GM10847 (cell line): ENCODE measurements around the gene GSTM3.

Source experiments
- POLR2A ChIP-seq: IDR thresholded peaks from 2 replicates; pipeline ENCODE4 v1.6.1; 2011; ENCODE audit not compliant: insufficient read length; ENCODE audit errors: extremely low read depth

Gene GSTM3

DNA sequence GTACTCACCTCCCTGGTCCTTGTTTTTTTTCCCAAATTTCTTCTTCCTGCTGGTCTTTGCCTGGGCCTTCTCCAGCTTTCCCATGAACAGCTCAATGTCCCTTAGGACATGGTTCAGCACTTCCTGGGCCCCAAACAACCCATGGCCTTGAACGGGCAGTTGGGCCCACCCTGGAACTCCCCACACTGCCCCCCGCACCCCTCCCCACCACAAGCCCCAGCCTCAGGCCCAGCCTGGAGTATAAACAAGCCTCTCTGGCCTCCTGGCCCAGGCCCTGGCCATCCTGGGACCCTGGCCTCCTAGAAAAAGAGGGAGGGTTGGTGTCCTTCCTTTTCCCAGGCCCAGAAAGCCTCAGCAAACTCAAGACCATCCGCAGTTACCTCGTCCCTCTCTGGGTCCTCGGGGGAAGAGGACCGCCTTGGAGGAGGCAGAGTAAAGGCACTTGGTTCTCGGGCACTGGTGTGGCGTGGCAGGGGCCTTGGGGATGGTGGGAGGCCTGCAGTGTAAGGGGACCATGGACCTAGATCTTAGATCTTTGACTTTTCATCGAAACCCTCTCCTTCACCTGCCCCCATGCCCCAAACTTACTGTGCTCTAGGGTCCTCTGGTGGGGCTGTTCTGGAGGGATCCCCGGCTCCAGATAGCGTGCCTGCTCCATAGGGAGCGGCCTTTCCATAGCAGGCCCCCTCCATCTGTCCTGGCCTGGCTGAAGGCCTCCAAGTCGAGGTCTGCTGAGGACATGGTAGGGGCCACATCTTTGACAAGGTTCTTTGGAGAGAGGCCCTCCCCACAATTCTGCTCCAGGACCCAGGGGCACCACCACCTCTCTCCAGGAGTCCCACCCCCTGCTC, 17.3 kb upstream of the GSTM3 start:
- TF ChIP-seq POLR2A, result no peak

DNA sequence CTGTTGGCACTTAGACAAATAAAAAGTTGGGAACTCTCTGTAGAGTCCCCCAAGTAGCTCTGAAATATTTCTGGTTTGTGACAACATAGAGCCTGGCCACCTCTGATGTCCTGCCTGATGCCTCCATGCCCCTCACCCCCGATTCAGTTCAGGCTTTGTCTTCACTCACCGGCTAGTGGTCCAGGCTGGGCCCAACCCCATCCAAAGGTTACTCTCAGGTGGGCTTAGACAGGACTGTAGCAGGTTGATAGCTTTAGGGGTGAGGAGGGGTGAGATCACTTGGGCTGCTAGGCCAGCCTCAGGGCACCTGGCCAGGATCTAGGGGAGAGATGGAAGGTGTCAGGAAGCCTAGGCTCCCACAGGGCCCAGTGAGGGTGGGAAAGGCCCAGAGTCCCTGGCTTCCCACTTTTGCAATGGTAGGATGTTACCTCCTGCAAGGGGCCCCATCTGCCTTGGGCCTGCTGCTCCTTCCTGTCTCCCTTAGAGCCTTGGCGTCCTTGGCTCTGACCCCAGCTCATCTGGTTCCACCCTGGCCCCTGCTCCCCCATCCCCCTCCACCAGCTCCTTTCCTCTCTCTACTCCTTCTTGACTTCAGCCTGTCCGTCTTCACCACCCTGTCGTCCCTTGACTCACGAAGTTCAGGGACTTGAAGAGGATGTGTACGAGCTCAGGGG, 16.1 kb upstream of the GSTM3 start:
- no peak for TF ChIP-seq POLR2A

DNA sequence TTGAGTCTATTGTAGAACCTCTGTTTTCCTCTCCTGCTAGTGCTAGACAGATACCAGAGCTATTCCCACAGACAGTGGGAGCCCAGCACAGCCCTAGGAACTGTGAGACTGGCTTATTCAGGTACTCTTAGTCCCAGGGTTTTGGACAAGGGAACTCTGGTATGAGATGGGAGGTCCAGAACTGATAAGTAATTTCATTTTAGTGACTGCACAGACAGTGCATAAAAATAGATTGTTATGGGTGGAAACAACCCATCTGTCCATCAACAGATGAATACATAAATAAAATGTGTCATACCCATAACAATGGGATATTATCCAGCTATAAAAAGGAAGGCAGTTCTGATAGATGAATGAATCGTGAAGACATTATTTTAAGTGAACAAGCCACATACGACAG, 13.9 kb upstream of the GSTM3 start:
- TF ChIP-seq POLR2A, result no peak

DNA sequence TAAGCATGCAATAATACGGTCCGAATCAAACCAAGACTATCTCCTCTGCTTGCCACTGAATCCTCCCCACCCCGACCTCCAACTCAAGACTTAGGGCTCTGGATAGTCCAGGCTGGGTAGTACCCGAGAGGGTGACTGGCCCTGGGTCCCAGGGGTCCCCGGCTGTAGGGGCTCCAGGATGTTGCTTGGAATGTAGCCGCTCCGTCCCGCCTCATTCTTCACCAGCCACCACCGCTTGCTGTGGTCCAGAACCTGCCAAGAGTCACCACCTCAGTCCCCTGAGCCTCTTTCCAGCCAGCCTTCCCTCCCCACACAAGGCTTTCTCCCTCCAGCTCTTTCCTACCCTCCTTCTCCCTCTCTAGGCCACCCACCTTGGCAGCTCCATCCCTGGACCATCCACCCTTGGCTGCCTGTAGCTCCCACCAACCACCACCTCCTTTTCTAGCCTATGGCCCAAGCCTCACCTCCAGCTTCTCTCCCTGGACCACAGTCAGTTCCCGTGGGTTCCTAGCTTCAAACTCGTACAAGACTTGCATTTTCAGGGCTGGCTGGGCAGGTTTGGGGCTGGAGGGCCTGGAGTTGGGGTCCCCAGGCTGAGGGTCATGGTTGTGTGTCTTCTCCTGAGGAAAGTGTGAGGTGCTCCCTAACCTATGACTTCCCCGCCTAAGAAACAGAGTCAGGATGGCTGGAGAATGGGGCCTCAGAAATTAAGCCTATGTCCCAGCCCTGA, 10.9 kb upstream of the GSTM3 start:
- TF ChIP-seq POLR2A, result no peak

DNA sequence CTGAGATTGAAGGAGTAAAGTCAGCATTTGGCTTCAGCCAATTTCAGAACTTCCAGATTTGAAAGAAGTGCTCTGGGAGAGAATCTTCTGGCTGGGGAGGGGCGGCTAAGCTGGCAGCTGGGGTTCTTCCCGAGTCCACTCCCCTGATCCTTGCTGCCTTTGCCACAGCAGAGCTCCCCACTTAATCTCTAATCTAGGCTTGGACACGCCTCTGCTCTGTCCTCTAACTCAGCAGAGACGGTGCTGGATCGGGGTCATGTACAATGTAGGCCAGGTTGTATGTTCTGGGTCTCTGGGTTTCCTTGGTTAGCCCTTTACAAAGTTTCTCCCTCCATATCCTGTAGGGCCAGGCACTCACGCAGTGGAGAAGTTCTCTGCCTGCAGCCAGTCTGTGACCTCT, 10.1 kb upstream of the GSTM3 start:
- TF ChIP-seq POLR2A, result no peak

DNA sequence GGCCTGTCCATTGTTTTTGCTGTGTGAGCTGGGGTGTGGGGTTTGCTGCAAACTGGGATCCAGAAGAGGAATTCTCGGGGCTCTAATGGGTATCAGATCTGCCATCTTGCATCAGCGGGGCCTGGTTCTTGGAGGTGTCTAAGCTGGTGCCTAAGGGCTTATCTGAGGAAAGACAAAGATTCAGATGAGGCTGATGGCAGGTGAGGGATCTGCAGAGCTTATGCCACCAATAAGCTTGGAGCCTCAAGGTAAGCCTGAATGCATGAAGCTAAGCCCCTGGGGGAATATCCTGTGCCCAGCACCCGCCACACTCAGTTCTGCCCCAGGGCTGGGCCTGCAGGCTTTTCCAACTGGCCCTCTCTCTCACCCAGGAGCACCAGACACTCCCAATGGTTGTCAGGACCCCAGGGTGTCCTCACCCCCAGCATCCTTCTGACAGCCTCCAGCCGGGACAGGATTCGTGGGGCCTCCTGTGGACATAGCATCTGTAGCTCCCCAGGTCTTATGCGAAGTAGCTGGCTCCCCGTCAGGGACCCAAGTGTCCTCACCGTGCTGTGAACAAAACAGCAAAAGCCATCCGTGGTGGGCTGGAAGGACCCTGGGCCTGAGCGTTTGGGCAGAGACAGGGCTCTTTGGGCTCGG, 9.5 kb upstream of the GSTM3 start:
- TF ChIP-seq POLR2A, result no peak

DNA sequence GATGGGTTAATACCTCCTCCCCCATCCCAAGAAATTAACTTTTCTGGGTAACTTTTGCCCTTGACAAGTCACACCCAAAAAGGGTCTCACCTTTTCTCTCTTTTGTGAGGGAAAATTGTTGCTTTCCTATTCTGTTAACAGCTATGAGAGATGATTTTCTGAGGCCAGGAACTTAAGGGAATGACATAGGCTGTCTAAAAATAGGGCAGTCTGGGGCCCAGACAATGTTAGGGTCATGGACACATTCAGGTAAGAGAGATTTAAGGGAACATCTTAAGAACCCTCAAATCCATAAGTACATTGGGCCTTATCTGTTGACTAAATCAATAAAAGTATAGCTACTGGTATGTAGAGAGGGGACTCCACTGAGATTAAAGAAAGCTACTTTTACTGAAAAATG, 8.4 kb upstream of the GSTM3 start:
- TF ChIP-seq POLR2A, result no peak

DNA sequence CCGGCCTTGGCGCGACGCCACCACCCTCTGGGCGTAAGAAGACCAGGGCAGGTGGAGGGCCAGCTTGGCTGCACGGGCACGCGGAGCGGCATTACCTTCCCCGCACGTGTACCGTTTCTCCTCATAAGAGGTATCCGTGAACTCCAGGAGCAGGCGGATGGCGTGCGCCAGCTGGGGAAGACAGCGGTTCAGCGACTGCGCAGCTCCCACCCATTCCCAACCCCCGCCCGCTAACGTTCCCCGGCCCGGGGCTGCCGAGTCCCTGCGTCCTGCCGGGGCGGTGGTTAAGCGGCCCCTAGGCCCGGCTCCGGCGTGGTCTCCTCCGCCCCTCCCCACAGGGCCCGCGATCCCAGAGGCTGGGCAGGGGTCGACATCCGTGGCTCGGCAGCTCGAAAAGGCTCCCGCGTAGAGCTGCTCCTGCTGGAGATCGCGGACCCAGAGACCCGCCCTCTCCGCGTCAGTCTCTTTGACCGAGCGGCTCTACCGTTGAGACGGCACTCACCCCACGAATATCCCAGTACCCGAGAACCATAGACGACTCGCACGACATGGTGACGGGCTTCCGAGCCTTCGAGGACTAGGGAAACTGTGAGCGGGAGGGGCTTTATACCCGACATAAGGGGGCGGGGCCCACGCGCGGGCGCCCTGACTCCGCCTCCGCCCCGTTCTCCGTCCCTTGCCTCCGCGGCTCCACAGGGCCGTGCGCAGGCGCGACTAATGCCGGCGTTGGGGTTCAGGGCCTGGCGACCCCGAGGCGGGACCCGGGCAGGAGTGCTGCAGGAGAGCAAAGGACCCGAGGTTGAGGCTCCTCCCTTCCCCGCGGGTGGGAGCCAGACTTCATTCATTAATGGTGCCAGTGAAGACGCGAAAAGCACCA, 862 bp downstream of the GSTM3 start:
- no peak for TF ChIP-seq POLR2A

DNA sequence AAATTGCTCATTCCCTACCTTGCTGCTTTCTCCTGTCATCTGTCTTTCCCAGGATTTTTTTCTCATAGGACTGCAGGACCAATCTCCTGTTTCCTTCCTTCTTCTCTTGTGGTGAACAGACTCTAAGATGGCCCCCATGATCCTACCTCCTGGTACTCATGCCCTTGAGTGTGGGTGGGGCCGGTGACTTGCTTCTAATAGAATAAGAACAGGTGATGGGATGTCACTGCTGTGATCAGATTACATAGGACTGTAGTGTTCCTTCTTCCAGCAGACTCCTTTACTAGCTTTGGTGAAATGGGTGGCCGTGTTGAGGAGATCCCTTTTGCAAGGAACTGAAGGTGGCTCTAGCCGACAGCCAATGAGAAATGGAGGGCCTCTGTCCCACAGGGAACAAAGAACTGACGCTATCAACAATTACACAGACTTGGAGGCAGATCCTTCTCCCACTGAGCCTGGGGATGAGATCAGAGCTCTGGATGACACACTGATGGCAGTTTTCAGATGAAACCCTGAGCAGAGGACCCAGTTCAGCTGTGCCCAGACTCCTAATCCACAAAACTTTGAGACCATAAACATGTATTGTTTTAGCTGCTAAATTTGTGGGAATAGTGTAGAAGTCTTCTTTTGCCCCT, 7.5 kb downstream of the GSTM3 start:
- no peak for TF ChIP-seq POLR2A

DNA sequence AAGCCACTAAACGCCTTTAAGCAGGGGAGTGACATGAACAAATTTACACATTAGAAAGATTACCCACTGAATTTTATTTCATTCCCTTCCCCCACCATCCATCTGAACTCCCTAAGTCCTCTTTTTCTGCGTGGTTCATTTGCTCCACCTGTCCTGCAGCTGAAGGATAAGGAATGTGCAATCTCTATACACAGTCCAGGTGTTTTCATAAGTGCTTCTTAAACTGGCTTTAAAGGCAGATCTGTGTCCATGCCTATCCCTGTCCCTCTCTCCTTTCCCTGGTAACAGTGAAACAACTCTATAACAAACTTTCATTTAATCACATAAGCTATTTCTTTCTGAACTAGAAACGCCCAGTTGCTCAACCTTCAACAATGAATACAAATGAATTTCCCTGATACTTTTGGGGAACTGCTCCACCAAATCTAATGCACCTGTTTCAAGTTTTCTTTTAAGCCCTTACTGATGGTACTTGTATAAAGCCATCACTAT, 8.4 kb downstream of the GSTM3 start:
- TF ChIP-seq POLR2A, result no peak

DNA sequence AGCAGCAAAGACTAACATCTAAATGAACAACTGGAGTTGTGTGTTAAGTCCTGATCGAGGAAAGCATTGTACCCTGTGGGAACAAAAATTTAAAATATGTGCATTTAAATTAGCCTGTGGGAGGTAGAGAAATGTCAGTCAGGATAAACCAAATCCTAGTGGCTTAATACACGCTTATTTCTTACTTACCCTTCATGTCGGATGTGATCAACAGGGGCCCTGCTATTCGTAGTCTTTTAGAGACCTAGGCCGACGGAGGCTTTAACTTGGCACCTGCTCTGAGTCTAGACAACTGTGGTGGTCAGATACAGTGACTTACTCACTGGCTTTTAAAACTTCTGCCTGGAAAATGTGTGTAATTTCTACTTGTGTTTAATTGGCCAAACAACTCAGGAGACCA, 10.2 kb downstream of the GSTM3 start:
- no peak for TF ChIP-seq POLR2A

DNA sequence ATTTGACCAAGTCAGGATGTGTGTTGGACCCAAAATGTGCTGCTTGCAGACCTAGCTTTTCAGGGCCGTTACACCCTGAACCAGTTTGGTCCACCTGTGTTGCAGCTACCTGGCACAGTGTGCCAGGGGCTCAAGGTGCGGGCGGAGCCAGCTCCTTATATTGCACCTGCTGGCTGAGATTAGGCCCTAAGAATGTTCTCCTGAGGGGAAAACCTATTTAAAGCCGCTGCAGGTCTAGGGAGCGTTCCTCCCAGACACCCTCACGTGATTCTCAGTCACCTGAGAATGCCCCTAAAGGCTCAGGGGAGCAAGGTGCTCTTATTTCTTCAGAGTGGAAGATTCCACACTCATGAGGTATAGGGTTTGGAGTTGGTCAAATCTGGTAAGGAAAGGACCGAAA, 12.0 kb downstream of the GSTM3 start:
- TF ChIP-seq POLR2A, result no peak

DNA sequence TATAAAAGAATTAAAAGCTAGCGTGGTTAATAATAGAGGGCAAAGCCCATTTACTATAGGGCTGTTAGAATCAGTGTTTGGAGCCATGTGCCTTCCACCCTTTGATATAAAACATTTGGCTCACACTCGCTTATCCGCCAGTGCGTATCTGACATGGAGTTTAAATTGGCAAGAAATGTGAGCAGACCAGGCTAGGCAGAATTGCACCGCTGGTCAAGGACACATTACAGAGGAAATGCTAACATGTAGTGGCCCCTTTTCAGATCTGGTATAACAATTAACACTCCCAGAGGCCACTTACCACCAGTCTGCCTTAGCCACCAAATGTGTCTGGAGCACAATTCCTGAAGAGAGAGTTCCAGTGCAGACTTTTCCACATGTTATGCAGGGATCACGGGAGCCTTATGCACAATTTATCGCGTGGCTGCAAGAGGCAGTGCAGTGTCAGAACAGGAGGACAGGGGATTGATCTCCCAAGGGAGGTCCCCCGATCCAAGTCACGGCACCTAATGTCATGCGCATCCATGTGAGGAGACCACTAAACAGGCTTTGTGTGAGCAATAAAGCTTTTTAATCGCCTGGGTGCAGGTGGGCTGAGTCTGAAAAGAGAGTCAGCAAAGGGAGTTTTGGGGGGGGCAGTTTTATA, 14.0 kb downstream of the GSTM3 start:
- TF ChIP-seq POLR2A, result no peak
